SK-MEL-5 (cell line): ENCODE measurements around the gene FEZF2. TPM values are rescaled to one million over a fixed set of nuclear protein-coding genes. Genes with fewer than 3 reads are reported as not detected.

ENCODE experiments used
- DNase-seq: peaks from one replicate; pipeline ENCODE4 v3.0.0-alpha.2; 2016; ENCODE audit warnings: low read depth, low spot score
- in situ Hi-C: cut with HindIII; loops from 2 replicates; pipeline ENCODE4 v1.10.0; 2016; ENCODE audit warnings: low sequenced_read_pairs, high pct_unique_total_duplicates, low pct_unique_long_range_greater_than_20kb
- total RNA-seq: library from RNA; depleted of rRNA; stranded (reverse); fragments of >200 nt; shearing (Covaris generic); gene quantifications from 2 replicates; pipeline ENCODE4 v1.2.3, GENCODE V29; 2014

FEZF2 gene
- total RNA-seq, 1 experiment from 2014 or later, result not detected

- in situ Hi-C loops, result no loop called here
- DNase-seq, result no peak
Observed at GRCh38 chr3:62375655-62376453, 2.5 kb upstream of the FEZF2 start.

DNA sequence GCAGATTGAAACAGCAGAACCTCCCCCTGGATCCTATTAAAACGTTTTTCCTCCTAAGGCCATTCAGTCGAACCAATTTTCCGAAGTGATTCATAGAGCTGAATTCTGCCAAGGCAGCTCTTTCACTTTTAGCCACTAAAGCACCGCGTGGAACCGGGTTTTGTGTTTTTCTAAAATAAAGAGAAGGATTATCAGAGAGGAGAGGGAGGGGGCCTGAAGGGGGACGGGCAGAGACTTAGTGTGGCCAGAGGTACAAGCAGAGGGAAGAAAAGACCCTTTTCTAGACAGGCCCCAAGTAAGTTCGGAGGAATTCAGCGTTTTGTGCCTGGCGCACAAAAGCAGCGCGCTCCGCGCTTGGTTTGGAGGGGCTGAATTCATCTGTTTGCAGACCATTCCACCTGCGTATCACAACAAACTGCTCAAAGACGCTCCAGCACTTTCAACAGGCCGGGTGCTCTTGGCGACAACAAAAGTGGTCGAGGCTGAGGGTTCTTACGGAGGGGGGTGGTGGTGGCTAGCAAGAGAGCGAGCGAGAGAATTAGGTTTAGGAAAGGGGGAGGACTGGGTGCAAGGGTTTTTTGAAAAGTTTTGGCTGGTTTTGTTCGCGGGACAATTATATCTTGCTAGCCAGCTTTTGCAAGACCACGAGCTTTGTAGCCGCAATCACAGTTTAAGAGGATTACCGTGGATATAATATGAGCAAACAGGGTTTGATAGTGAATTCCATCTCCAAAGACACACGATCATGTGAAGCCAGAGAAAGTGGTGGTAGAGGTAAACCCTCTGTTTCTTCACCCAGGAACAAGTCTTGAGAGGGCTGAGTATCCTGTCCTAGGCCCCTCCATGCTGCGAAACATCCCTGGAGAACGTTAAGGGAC lies 1.2 kb upstream of the FEZF2 start:
- no peak for DNase-seq
- in situ Hi-C loops, result no loop called here

- DNase-seq, result no peak
Observed at GRCh38 chr3:62373714-62374333, 474 bp upstream of the FEZF2 start.

DNA sequence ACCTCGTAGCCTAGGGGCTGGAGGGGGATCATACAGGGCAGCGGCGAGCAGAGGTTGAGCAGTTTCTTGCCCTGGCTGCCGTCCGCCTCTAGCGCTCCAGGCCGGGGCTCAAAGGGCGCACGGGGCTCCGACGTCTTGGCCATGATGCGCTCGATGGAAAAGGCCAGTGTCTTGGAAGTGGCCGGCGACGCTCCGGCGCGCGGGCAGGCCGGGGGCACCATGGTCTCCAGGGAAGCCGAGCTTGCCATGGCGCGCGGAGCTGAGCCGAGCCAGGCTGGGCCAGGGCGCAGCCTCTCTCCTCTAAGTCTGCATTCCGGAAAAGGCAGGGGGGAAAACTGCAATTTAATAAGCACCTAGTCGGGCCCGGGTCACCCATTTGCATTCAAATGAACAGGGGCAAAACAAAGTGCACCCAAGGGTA lies 719 bp downstream of the FEZF2 start:
- in situ Hi-C loops, result no loop called here
- DNase-seq, result no peak

More at GRCh38 chr3:62373714-62374333, 474 bp upstream of the FEZF2 start:
- in situ Hi-C loops, result no loop called here

- in situ Hi-C loops, result no loop called here
- DNase-seq, result no peak
Observed at GRCh38 chr3:62371720-62372591, 1.4 kb downstream of the FEZF2 start.

- DNase-seq, result no peak
- in situ Hi-C loops, result no loop called here
Observed at GRCh38 chr3:62370858-62371719, 2.3 kb downstream of the FEZF2 start.

GRCh38 chr3:62370112-62370857 lies 3.1 kb downstream of the FEZF2 start:
- in situ Hi-C loops, result no loop called here

GRCh38 chr3:62369476-62369743 lies 3.9 kb downstream of the FEZF2 start:
- in situ Hi-C loops, result no loop called here
- no peak for DNase-seq

More at GRCh38 chr3:62370112-62370857, 3.1 kb downstream of the FEZF2 start:
- no peak for DNase-seq

DNA sequence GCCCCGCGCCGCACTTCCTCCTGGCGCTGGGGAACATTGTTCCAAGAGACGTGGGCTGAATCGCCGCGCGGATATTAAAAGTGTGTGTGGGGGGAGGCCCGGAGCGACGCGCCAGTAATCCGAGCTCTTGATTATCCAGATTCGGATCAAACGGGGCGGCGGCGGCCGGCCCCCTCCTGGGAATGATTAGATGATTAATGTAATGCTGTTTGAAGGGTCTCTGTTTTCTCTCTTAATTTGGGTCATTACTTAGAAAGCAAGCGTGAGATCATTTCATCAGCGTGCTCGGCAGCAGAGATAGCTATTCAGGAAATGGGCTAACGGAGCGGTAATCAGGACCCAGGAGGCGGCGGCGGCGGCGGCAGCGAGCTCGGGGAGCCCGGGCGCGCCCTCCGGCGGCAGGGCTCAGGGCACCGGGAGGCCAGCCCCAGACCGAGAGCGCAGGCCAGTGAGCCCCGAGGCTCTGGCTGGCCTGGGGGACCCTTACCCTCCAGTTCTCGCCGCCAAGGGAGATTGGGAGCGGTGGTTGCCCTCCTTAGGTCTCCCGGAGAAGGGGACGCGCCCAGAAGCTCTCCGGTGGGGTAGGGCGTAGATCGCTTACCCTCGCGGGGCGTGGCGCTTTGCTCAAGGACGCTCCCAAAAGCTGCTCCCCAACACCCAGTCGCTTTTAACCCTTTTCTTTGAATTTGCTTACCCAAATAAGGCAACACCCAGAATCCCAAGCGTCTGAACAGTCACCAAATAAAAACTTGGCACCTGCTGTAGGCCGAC lies 4.5 kb downstream of the FEZF2 start:
- DNase-seq, result no peak
- in situ Hi-C loops, result no loop called here

- in situ Hi-C loops, result no loop called here
- DNase-seq, result no peak
Observed at GRCh38 chr3:62368290-62368704, 5.1 kb downstream of the FEZF2 start.

DNA sequence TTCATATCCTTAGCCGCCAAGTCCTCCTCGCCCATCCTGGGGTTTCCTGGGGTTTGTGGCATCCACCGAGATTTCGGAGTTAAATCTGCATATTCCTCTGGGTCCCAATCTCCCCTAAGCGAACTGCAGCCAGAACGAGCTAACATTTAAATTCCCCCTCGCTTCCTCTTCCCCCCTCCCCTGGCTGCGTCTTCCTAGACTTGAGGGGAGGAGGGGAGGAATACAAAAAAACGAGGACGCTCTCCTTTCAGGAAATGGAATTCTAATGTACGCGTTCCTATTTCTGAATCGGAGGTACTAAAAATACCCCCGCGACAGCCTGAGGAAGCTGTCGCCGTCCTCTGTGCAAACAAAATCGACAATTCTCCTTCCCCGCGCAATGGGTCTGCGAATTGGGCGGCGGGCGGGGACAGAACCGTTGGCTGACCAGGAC lies 5.6 kb downstream of the FEZF2 start:
- in situ Hi-C loops, result no loop called here
- DNase-seq, result no peak

DNA sequence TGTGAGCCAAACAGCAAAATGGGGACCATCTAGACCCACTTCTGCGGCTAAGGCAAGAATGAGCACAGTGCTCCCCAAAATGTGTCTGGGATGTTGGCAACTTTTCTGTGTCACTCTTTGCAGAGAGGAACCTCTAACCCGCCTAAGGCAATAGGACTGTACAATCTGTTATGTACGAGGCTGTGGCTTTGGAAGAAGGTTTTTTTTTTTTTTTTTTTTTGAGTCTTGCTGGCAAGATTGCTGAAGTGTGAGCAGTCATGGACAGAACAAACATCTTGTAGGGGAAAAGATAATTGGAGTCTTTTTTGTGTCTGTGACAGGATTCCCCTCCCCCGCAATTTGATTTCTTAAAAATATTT lies 7.2 kb downstream of the FEZF2 start:
- DNase-seq, result no peak
- in situ Hi-C loops, result no loop called here

GRCh38 chr3:62365391-62366125 lies 7.8 kb downstream of the FEZF2 start:
- in situ Hi-C loops, result no loop called here

GRCh38 chr3:62364191-62364590 lies 9.2 kb downstream of the FEZF2 start:
- in situ Hi-C loops, result no loop called here
- no peak for DNase-seq

More at GRCh38 chr3:62365391-62366125, 7.8 kb downstream of the FEZF2 start:
- DNase-seq, result no peak

- DNase-seq, result no peak
- in situ Hi-C loops, result no loop called here
Observed at GRCh38 chr3:62363275-62363674, 10.1 kb downstream of the FEZF2 start.
